Measurements from ENCODE around the gene COL16A1. TPM values are rescaled to one million over a fixed set of nuclear protein-coding genes. Genes with fewer than 3 reads are reported as not detected.

COL16A1 gene
- total and polyA plus RNA-seq, 7 donors: 4.6 to 271 (median 43.1) TPM

DNA sequence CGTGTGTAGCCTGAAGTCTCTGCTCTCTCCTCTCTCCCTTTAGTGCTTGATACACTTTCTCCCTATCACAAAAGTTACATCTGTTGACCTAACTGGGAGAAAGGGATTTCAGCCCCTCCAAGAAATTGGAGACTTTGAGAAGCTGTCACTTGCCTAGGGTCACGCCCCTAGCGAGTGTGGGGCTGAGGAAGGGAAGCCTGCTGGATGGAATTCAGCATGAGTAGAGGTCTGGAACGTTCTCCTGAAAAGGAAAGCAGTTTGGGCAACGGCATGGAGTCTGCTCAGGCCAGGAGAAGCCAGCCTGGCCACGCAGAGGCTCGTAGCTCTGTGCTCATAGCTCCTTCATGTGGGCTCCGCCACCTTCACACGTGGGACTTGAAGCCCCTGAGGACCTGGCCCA lies 22.4 kb downstream of the COL16A1 start:
- Histone ChIP-seq H3K4me1 (peaks cover 0 to 31% (median 15%) of the 10 kb centered on the region in 4 donors), H3K36me3 (peaks cover 0 to 68% (median 29%) of the 10 kb centered on the region in 4 donors), H3K27ac (peak overlapping the region in 2 of 4 donors; percentile 36 to 59), H3K9me3 (no peaks in the 10 kb centered on the region), H3K4me3 (no peak overlapping the region), H3K27me3 (no peaks in the 10 kb centered on the region)
- DNase-seq: no peak
- TF ChIP-seq EP300 (IDR thresholded peaks at IDR 0.05) (no peak), POLR2AphosphoS5 (IDR thresholded peaks at IDR 0.05) (no peak), POLR2A (IDR thresholded peaks at IDR 0.05) (no peak)
- TF ChIP-seq, protein P1, sequence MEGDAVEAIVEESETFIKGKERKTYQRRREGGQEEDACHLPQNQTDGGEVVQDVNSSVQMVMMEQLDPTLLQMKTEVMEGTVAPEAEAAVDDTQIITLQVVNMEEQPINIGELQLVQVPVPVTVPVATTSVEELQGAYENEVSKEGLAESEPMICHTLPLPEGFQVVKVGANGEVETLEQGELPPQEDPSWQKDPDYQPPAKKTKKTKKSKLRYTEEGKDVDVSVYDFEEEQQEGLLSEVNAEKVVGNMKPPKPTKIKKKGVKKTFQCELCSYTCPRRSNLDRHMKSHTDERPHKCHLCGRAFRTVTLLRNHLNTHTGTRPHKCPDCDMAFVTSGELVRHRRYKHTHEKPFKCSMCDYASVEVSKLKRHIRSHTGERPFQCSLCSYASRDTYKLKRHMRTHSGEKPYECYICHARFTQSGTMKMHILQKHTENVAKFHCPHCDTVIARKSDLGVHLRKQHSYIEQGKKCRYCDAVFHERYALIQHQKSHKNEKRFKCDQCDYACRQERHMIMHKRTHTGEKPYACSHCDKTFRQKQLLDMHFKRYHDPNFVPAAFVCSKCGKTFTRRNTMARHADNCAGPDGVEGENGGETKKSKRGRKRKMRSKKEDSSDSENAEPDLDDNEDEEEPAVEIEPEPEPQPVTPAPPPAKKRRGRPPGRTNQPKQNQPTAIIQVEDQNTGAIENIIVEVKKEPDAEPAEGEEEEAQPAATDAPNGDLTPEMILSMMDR (IDR thresholded peaks at IDR 0.05): no peak
- intact Hi-C loops (cut with DNase I): no loop called here
- 77 to 81% methylated on average over 9 of the region's 9 CpGs for WGBS, 2 donors

DNA sequence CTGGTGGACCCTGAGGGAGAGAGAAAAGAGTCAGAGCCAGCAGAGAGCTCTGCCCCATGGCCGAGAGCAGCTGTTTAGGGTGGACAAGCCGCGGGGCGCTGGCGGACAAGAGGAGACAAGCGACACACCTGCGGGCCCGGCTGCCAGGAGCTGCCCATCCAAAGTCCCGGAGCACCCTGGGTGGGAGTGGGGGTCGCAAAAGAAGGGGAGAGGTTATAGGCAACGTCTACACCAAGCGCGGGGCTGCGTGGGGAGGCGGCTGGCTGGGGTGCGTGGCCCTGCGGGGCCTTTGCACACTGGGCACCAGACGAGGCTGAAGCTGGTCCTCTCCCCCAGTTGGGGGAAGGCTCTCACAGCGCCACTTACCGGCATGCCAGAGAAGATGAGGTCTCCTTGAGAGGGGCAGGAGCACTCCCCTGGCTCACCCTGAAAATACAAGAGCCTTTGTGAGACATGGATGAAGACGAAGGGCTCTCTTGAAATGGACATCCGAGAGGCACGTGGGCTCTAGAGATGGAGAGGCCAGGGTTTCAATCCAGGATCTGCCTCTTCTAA lies 24.1 kb downstream of the COL16A1 start:
- DNase-seq: no peak
- 81% methylated on average over 23 of the region's 23 CpGs for WGBS, 2 donors
- H3K36me3 ChIP-seq: peaks cover 0 to 54% (median 23%) of the 10 kb centered on the region in 4 donors

GRCh38 chr1:31679091-31679490 lies 24.7 kb downstream of the COL16A1 start:
- Histone ChIP-seq H3K9me3 (no peaks in the 10 kb centered on the region), H3K4me1 (peaks cover 0 to 44% (median 31%) of the 10 kb centered on the region in 4 donors), H3K27me3 (no peaks in the 10 kb centered on the region), H3K27ac (no peak overlapping the region), H3K36me3 (peaks cover 0 to 49% (median 20%) of the 10 kb centered on the region in 4 donors), H3K4me3 (no peak overlapping the region)
- DNase-seq: no peak
- TF ChIP-seq, protein P1 (IDR thresholded peaks at IDR 0.05): no peak
- TF ChIP-seq POLR2A (IDR thresholded peaks at IDR 0.05) (no peak), EP300 (IDR thresholded peaks at IDR 0.05) (no peak), POLR2AphosphoS5 (IDR thresholded peaks at IDR 0.05) (no peak)
- intact Hi-C loops (cut with DNase I): no loop called here
- WGBS, 2 donors: 45 to 46% methylated on average over 2 of the region's 2 CpGs

More for the DNA sequence above, 24.1 kb downstream of the COL16A1 start:
- Histone ChIP-seq H3K4me1 (peaks cover 0 to 42% (median 25%) of the 10 kb centered on the region in 4 donors), H3K27ac (no peak overlapping the region), H3K4me3 (no peak overlapping the region), H3K9me3 (no peaks in the 10 kb centered on the region), H3K27me3 (no peaks in the 10 kb centered on the region)
- intact Hi-C loops (cut with DNase I): no loop called here
- no peak for TF ChIP-seq POLR2A (IDR thresholded peaks at IDR 0.05)
- no peak for TF ChIP-seq POLR2AphosphoS5 (IDR thresholded peaks at IDR 0.05)
- TF ChIP-seq EP300 (IDR thresholded peaks at IDR 0.05): no peak
- TF ChIP-seq, protein P1 (IDR thresholded peaks at IDR 0.05): no peak

- TF ChIP-seq POLR2A (IDR thresholded peaks at IDR 0.05): no peak
- TF ChIP-seq EP300 (IDR thresholded peaks at IDR 0.05): no peak
- TF ChIP-seq, protein P1 (IDR thresholded peaks at IDR 0.05): no peak
- no peak for TF ChIP-seq POLR2AphosphoS5 (IDR thresholded peaks at IDR 0.05)
- intact Hi-C loops (cut with DNase I): no loop called here
Measured at GRCh38 chr1:31678681-31679080, 25.1 kb downstream of the COL16A1 start.

More at GRCh38 chr1:31678681-31679080, 25.1 kb downstream of the COL16A1 start:
- WGBS, 2 donors: 86 to 95% methylated on average over 4 of the region's 4 CpGs
- H3K4me1 ChIP-seq: peaks cover 0 to 48% (median 34%) of the 10 kb centered on the region in 4 donors
- H3K27ac ChIP-seq: no peak overlapping the region
- peaks cover 0 to 44% (median 18%) of the 10 kb centered on the region in 4 donors for H3K36me3 ChIP-seq
- no peak overlapping the region for H3K4me3 ChIP-seq
- DNase-seq: no peak
- no peaks in the 10 kb centered on the region for H3K27me3 ChIP-seq
- no peaks in the 10 kb centered on the region for H3K9me3 ChIP-seq

Measured in sigmoid colon (tissue), 7 donors.